Stimulated activated CD8-positive, alpha-beta memory T cell treated with anti-CD3 and anti-CD28 coated beads, Interleukin-15, amount 100 ng/mL, for 48 hours (primary cell): Measurements from ENCODE around the gene GSG1L.

Source experiments
- DNase-seq, 2 donors: peaks; one replicate each; pipeline ENCODE4 v3.0.0-alpha.2; 2020; ENCODE audit warnings: low read depth in 2 of 2

Gene GSG1L

DNA sequence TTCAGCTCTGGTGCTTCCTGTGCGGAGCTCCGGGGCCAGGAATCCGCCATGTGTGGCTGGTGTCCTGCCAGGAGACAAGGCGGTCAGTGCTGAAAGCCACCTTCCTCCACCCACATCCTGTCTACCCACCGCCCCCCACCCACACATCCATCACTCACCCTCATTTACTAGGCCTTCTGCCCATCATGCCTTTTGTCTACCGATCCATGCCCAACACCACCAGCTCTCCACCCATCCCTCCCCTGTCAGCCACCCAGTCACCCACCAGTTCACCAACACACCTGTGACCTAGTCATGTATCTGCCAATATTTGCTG lies 272.2 kb downstream of the GSG1L start:
- DNase-seq = no peak

DNA sequence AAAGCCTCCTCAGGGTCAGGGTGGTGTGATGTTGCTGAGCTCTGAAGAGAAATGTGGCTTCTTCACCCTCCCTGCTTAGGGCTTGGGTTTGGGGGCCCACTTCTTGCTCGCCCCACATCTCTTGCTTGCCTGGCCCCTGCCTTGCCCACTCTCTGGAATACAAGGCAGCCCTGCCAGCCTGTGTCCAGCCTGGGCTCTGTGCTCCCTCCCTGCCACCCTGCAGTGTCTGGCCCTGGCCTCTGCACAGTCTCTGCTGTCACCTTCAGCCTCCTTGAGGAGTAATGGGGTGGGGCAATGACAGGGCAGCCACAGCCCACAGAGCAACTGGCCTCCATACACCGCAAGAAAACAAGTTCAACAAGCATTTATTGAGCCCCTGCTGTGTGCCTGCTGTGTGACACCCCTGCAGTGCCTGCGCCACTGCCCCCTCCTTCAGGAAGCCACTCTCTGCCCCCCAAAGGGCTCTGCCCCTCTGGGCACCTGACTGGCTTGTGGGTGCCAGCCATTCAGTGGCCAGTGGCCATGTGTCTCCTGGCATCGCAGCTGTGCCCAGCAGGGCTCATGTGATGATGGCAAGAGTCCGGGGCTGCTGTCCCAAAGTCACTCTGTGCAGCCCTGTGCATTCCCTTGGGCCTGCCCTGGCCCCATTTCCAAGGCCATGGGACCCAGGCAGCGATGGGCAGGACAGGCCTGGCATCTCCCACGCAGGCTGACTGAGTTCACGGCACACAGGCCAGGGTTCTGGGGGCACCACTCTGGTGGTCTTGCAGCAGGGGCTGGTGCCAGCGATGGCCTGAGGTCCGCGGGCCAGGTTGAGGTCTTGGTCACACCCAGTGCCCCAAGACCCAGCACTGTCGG lies 272.7 kb downstream of the GSG1L start:
- no peak for DNase-seq

DNA sequence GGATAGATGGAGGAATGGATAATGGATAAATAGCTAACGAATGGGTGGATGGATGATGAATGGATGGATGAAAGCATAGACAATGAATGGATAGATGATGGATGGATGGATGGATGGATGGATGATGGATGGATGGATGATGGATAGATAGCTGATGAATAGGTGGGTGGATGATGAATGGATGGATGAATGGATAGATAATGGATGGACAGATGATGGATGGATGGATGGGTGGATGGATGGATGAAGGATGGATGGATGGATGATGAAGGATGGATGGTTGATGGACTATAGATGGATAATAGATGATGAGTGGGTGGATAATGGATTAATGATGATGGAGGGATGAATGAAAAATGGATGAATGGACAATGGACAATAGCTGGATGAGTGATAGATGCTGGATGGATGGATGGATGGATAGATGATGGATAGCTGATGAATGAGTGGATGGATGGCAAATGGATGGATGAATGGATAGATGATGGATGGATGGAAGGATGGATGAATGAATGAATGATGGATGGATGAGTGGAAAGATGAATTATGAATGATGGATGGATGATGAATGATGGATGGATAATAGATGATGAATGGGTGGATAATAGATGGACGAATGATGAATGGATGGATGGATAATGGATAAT lies 273.8 kb downstream of the GSG1L start:
- no peak for DNase-seq

DNA sequence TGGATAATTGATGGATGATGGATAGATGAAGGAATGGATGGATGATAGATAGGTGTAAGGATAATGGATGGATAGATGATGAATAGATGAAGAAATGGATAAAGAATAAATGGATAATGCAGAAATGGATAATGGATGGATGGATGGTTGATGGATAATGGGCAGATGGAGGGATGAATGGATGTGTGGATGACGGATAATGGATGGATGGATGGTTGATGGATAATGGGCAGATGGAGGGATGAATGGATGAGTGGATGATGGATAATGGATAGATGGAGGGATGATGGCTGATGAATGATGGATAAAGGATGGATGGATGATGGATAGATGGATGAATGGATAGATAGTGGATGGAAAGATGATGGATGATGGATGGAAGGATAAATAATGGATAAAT lies 274.4 kb downstream of the GSG1L start:
- DNase-seq = no peak

DNA sequence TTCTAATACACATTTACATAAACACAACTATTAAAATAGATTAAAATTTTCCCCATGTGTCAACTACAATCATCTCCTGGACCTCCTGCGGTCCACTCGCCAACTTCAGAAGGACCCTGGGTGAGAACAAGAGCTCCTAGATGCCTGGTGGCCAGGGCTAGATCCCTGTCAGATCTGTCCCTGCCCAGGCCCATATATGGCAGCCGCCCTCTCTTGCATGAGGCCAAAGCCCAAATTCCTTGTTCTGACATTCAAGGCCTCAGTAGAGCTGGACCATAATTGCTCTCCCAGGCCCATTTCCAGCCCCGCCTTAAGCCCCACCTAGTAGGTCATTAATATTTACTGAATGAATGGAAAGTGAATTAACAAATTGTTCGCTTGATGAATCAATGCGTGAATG lies 275.8 kb downstream of the GSG1L start:
- no peak for DNase-seq

DNA sequence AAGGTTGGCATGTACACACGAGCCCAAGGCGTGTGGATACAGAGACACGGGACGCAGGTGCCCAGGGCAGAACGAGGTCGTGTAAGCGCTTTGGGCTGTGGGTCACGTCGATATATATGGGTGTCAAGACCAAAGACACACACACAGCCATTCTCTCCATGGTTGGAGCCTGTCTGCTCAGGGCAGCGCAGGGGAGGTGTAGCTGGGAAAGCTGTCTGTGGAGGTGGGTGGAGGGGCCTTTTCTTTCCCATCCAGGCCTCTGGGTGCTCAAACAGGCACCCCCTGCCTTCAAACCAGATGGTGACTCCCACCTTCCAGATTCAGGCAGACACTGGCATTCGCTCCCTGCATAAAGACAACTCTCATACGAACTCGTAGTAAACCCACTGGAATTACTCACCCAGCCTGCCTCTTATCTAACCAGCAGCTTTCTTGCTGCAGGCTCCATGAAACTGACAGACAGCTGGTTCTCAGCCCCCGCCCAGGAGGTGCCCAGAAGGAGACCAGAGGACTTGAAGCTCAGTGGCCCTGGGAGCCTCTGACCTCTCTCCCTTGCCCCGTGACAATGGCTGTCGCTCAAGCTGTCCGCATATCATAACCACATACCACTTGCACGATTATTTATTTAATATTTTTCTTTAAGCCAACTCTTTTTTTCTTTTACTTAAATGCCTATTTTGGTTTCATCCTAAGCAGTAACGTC lies 276.4 kb downstream of the GSG1L start:
- DNase-seq = no peak

DNA sequence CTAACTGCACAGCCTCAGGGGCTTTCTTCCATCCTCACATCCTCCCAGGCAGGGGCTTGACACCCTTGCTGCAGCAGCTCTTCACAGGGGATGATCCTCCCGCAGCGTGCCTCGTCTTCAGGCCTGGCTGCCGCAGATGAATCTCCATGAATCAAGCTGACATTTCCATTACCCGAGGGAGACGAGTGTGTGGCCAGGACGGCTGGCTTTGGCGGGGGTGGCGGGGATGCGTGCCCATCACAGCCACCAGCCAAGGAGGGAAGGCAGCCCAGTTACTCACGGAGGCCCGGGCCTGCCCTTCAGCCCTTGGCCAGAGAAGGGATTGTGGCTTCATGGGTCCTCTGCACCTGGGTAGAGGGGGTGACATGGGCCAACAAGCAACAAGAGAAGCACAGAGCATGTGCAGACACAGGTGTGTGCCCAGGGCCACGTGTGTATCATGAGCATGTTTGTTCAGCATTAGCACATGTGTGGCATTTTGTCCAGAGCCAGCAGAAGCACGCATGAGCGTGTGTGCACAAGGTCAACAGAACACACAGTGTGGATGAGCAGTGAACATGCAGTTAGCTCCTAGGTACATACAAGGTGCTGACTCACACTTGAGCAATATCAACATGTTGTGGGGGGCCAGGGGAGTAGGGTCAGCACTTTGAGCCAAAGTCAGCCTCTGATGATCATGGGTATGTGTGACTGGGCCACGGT lies 277.1 kb downstream of the GSG1L start:
- DNase-seq = no peak

DNA sequence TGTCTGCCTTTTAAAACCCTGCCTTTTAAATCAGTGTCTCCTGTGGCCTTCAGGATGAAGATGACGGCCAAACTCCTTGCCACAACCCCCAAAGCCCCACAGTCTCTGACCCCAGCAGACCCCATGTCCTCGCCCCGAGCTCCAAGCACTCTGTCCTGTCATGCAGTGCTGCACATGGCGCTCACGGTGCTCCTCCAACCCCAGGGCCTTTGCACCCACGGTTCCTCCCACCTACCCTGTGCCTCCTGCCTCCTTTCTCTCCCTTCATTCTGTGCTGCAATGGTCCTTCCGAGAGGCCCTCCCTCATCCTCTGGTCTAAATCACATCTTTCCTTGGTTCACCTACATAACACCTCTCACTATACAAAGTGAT lies 278.2 kb downstream of the GSG1L start:
- DNase-seq = no peak

DNA sequence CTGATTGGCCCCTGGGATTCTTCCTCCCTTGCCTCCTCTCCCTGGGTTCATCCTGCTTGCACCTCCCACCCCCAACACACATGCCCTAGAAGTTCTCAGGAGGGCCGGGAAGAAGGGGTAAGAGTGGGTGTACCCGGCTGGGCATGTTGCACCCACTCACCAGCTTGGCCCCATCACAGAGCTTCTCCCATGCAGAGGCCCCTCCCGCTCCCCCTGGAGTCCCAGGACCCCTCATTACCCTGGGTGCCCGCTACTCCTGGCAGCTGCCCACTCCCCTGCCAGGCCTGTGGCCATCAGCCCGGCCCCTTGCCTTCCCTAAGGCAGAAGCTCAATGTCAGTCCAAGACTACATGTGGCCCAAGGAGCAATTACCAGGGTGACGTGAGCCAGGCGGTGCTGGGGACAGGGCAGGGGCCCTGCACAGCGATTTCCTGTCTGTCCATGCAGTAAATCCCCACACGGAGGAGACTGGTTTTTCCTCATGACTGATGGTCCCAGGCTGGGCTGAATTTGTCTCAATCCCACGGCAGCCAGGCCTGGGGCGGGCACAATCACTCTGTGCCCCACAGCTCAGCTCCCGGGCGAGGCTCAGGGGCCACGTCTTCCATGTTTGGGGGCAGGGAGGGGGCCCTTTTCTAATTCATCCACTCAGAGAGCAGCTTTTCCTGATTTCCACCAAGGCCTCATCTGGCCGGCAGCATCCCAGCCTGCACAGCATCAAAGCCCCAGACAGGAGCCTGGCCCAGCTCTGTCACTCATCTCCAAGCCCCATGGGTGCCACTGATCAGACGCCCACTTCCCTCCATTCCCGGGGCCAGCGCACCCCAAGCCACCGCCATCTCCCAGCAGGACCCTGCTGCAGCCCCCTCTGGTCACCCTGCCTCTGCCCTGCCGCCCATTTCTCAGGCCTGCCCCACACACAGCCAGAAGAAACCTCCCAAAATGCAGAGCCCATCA lies 278.9 kb downstream of the GSG1L start:
- no peak for DNase-seq

DNA sequence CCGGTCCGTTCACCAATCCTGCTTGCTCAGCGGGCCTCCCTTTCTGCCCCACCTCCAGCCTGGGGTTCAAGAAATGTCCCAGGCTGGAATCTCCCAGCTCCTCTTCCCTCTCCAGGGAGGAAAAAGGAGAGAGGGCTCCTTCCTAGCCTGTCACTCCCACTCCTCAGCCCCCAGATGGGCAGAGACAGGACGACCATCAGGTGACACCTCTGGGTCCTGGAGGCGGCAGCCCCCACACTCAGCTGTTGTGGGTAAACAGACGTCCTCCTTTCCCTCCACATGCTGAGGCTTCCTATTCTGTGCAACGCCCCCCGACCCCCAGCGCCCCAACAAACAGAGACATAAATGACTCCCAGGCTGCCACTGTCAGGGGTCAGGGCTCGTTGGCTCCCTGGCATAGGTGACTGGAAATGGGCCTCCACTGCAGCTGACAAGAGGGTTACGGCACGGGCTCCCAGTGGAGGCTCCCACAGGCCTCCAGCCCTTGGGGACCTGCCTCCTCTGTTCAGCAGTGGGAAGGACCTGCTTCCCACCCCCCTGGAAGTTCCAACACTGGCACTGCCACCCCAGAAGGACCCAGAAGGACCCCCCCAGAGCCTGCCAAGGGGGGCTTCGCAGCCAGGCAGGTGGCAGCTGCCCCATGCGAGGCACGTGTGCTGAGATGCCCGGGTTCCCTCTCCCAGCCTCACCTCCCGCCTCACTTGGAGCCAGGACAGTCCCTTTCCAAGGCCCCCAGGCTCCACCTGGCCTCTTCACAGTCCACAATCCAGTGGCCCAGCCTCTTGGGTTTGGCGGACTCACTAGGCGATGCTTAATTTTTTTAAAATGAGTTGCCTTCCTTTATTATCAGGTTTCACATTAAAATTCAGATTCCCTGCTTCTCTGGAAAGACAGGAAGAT lies 281.3 kb downstream of the GSG1L start:
- no peak for DNase-seq

DNA sequence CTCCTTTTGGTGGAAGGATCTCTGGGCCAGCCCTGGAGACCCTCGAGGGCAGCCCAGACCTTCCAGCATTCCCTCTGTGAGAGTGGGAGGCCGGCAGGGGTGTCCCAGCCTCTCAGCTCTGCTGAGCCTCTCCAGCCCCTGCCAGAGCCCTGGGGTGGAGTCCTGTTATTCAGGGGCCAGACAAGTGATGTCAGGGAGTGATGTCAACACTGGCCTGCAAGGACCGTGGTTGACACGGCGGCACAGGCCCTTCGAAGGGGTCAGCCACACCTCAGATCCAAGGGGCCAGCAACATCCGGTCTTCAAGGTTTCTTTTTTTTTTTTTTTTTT lies 282.4 kb downstream of the GSG1L start:
- no peak for DNase-seq

DNA sequence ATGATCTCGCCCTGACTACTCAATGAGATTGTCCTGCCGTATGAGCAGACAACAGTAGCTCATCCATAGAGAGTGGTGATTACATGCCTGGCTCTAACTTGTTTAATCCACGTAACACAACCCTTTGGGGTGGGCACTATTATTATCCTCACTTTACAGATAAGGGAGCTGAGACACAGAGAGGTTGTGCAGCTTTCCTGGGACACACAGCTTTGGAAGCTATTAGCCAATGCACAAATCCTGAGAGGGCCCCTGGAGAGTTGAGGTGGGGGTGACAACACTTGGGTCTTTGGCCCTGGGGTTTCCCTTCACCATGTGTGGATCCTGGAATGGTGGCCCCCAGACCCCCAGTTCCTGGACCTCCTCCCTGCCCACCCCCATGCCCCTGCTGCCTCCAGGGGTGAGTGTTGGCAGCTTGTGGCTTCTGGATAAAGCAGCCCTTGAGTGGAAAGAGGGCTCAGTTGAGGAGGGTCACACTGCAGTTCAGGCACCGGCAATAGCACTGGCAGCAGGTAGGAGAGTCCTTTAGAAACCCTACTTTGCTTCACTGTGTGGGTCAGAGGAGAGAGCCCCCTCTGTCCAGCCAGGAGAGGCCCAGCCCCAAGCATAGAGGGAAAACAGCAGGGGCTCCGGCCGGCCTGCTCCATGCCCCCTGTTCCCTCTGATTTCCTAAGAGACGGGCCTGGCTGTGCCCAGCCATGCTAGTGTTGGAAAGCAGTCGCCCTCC lies 282.9 kb downstream of the GSG1L start:
- DNase-seq = no peak

DNA sequence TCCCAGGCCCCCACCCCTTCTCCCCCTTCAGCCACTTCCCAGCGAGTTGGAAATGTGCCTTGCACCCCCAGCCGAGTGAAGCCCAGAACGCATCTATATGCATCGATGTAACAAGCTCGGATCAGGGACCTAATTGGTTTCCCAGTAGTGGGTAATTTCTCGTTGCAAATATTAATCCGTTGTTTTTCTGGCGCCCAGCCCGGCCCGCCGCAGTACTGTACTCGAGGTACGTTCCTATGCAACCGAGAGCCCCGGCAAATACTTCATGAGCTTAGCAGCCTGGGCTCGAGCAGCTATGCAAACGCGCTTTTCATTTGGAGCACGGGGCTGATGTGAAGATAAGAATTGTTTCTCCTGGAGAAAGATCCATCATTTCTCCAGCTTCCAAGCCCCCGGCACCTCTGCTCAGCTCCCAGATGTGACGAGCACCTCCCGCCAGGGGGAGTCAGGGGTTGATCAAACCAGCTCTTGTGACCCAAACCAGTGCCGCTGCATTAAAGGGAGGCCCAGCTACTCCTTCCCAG lies 283.8 kb downstream of the GSG1L start:
- DNase-seq = no peak

DNA sequence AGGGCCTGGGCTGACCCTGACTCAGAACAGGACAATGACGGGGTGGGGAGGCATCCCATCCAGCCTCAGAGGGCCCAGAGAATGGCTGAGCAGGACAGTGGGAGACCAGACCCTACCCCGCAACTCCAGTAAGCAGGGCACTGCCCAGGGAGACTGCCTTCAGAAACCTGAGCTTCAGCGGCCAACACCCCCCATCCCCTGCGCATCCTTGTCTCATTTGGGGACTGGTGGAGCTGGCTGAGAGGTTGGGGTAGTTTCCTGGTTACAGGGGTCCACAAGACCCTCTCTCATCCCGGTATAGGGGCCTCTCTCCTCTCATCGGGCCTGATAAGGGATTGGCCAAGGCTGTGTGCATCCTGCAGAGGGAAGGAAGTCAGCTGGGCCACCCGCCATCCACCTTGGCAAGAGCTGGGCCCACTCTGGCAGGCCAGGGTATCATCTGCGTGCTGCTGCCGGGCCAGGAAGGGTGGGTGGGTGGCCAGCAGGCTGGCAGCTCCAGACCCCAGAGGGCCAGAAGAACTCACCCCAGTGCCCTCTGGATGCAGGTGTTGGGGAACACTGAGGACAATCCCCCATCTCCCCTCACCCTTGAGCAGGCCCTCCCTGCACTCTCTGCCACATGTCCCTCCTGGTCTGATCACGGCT lies 284.5 kb downstream of the GSG1L start:
- DNase-seq = no peak

DNA sequence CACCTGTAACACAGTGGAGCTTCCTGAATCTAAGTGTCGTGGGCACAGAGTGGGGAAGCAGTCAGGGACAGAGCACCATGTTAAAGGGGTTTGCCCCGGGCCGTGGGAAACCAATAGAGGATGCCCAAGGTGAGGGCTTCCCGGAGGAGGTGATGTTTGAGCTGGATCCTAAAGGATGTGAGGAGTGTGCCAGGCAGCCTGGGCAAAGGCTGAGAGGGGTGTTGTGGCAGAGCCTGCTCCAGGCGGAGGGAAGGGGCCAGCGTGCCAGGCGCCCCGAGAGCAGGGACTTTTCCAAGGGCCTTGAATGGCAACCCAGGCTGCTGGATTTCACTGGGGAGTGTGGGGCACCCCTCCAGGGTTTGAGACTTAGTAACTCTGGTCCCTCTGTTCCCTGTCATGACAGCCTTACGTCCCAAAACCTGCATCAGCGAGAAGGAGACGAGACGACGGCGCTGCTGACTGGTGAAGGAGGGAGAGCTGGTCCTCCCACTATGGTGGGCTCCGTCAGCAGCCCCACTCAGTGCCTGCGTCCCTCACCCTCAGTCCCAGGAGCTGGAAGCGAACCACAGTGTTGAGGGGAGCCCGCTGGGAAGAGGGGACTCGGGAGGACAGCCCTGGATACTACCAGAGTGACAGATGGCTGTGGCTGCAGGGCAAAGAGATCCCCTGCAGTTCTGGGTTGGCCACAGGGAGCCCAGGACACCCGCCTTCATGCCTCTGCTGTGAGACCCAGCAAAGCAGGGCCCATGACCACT lies 285.2 kb downstream of the GSG1L start:
- no peak for DNase-seq

DNA sequence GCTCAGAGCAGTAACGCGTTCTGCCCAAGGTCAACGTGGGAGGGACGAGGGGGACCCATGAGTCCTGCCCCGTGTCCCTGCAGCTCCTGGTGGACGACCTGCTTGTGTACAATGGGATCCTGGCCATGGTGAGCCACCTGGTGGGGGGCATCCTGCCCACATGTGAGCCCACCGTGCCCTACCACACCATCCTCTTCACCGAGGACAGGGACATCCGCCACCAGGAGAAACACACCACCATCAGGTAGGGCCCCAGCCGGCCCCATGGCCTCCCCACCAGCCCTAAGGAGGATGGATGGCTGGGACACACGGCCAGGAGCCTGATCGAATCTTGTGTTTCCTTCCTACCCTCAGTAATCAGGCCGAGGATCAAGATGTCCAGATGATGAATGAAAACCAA lies 286.0 kb downstream of the GSG1L start:
- DNase-seq = no peak

DNA sequence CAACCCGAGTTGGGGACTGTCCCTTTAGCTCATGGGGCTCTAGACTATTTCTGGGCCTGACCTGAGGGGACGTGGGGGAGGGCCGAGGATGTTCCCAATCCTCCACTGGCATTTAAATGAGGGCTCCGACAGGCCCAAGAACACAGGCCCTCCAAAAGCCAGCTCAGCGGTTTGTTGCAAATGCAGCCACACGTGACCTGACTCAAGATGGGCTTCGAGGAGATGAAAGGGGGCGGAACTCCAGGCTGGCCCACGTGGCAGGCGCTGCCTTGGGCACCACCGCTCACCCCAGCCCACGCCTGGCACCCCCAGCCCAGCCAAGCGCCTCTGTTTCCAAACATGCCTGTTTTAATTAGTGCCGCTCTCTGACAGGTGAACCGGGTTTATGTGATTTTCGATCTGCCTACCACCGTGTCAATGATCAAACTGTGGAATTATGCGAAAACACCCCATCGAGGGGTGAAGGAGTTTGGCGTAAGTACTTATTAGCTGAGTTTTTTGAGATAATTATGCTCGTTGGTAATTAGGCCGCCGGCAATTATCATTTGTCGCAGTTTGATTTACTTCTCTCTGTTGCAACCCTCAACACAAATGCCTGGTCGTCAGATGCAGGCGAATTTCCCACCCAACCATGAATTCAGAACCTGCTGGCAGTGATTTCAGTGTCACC lies 286.8 kb downstream of the GSG1L start:
- no peak for DNase-seq

DNA sequence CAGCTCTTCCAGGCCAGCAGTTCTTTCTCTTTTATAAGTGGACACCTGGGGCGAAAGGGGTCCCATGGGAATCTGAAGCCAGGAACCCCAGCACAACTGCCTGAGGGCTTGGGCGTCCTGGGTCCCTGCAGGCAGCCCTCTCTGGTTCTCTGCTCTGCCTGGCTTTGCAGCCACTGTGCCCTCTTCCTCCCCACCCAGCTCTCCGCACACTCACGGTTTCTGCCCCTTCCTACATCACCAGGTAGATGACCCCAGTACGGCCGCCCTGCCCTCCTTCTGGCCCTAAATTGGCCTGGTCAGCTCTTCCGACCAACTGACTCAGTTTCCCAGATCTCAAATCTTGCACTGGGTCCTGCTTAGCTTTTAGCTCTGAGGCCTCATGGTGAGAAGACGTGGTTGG lies 288.3 kb downstream of the GSG1L start:
- DNase-seq = no peak
